Activated CD4-positive, alpha-beta T cell treated with anti-CD3 and anti-CD28 coated beads, Interleukin-2, Interleukin-6, amounts not matched to agents 100 ng/mL and 50 ng/mL, durations not matched to agents 16 hours and 8 hours (primary cell): ENCODE measurements around the gene ZMYND8.
"Not testable (repeated sequence)": the region's sequence is repeated elsewhere in the genome, so short reads cannot be mapped to it uniquely, and the experiment has no call there.

Experiments used
- DNase-seq: peaks from one replicate; pipeline ENCODE4 v3.0.0-alpha.2; 2020

ZMYND8 gene

GRCh38 chr20:47356526-47357295 is at the start of gene ZMYND8:
ZMYND8 (minus strand) TSS chr20:47356699; CDS start chr20:47356670, 29 bp downstream.
- peak; percentile 97 for DNase-seq

- no peak for DNase-seq
These were observed 49.4 kb upstream of the ZMYND8 start for GRCh38 chr20:47405775-47406325.

- DNase-seq, result no peak
These were observed 44.2 kb upstream of the ZMYND8 start for GRCh38 chr20:47400685-47401084.

DNA sequence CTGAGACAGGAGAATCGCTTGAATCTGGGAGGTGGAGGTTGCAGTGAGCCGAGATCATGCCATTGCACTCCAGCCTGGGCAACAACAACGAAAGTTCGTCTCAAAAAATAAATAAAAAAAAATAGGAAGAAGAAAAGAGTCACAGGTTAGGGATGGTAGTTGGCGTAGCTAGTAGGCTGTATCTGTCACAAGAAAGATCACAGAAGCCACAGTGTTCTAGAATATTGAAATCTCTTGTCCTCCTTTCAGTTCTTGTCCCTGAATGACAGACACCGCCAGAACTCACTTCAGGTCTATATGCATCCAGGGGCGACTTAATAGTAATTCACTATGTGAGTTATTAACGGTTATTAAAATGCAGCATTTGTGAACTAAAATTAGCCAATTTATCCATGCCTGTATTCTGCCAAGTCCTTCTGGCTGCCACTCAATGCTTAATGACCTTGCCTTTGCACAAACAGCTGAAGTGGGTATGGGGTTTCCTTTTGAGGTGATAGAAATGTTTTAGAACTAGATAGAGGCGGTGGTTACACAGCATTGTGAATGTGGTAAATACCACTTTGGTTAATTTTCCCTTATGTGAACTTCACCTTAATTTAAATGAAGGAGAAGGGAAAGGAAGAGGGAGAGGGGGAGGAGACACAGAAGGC is 41.3 kb upstream of the ZMYND8 start:
- no peak for DNase-seq

DNA sequence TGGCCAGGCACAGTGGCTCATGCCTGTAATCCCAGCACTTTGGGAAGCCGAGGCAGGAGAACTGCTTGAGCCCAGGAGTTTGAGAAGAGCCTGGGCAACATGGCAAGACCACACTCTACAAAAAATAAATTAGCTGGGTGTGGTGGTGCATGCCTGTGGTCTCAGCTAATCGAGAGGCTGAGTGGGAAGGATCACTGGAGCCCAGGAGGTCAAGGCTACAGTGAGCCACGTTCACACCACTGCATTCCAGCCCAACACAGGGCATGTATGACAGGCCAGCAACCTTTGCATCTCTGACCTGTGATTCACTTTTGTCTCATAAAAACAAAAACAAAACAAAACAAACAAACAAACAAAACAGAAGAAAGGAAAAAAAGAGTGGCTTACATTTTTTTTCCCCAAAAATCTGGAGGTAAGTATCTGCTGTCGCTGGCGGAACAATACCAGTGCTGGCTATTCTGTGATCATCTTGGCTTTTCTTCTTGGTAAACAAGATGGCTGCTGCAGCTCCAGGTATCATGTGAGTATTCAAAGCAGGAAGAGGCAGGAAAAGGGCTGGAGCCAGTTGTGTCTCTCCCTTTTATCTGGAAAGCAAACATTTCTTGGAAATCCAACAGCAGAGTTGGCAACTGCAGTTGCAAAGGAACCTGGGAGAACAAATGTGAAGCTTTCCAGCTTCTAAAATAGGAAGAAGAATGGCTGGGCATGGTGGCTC is 40.4 kb upstream of the ZMYND8 start:
- no peak for DNase-seq

DNA sequence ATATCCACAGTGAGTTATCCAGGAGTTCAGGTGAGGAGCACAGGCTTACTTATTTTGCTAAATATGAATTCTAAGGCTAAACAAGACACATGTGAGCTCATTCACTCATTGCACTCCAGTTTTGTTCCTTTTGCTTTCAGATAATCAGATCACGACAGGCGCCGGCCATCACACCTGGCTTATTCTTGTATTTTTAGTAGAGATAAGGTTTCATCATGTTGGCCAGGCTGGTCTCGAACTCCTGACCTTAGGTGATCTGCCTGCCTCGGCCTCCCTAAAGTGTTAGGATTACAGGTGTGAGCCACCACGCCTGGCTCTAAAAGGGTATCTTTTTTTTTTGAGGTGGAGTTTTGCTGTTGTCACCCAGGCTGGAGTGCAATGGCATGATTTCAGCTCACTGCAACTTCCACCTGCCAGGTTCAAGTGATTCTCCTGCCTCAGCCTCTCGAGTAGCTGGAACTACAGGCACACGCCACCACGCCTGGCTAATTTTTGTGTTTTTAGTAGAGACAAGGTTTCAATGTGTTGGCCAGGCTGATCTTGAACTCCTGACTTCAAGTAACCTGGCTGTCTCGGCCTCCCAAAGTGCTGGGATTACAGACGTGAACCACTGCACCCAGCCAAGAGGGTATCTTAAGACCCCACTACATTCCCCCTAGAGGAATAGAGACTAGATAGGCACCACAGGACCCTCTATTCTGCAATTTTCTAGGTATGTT is 37.5 kb upstream of the ZMYND8 start:
- not testable (repeated sequence) for DNase-seq

DNA sequence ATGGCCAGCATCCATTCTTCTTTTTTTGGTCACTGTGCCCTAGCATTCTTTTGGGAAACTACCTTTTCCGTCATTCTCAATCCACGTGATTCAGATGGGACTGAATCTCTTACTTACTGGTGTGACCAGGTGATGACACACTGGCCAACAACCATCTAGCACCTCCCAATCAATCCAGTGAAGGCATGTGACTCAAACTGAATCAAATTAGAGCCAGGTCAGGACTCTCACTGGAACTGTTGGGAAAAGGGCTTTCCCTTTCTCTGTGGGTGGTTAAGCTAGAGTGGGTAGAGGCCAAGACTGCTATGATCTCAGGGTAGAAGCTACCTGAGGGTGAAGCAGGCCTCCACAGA is 36.2 kb upstream of the ZMYND8 start:
- DNase-seq, result no peak

DNA sequence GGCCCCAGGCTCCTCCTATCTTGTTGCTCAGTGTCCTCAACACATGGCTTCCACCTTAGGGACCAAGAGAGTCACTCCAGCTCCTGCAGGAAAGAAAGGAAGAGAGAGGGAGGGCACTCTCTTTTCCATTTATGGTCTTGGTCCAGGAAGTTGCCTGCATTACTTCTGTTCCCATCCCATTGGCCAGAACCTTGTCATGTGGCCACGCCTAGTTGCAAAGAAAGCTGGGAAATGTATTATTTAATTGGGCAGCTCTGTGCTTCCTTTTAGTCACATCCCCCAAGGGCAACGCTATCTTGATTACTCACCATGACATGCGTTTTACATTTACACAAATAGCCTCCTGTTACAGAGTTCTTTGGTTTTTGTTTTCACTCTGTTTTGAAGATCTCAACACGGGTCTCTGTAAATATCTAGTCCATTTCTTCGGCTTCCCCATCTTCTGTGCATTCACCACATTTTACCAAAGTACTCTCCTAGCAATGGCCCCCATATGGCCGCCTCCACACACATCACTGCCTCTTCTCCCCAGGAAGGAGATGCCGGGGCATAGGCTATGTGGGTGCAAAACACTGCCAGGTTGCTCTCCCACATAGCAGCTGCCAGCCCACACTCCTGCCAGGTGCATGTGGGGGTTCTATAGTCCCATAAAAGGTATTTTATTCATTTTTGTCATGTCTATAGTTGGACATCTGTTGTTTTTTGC is 35.7 kb upstream of the ZMYND8 start:
- DNase-seq, result peak; percentile 46

DNA sequence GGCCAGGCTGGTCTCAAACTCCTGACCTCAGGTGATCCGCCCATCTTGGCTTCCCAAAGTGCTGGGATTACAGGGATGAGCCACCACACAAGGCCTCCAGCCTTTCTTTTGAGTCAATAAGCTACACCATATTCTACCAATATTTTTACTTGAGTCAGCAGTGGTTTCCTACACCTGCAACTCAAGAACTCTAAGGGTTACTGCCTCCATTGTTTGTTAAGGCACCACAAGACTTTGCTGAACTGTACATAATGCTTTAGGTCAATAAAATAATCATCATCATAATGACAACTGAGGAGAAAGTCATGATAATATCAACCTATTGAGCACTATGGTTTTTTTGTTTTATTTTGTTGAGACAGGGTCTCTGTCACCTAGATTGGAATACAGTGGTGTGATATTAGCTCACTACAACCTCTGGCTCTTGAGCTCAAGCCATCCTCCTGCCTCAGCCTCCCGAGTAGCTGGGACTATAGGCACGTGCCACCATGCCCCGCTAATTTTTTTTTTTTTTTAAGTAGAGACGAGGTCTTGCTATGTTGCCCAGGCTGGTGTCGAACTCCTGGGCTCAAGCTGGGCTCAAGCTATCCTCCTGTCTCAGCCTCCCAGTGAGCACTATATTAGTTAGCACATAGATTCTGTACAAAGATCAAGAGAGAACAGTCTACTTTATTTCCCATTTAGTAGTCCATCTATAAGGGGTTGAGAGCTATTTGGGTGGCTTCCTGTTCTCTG is 34.9 kb upstream of the ZMYND8 start:
- DNase-seq, result no peak

DNA sequence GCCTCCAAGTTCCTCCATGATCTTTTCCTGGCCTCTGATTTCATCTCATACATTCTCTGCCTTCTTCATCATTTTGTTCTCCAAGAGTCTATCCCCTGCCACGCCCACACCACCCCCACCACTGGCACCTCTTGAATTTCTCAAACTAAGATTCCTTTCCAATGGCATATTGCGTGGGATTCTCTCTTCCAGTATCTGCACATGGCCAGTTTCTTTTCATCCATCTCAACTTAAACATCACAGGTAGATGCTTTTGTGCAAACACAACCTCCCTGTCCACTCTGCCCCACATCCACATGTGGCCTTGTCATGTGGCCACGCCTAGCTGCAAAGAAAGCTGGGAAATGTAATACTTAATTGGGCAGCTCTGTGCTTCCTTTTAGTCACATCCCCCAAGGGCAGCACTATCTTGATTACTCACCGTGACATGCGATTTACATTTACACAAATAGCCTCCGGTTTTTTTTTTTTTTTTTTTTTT is 33.4 kb upstream of the ZMYND8 start:
- no peak for DNase-seq

- DNase-seq, result not testable (repeated sequence)
These were observed 29.5 kb upstream of the ZMYND8 start for GRCh38 chr20:47385968-47386367.

DNA sequence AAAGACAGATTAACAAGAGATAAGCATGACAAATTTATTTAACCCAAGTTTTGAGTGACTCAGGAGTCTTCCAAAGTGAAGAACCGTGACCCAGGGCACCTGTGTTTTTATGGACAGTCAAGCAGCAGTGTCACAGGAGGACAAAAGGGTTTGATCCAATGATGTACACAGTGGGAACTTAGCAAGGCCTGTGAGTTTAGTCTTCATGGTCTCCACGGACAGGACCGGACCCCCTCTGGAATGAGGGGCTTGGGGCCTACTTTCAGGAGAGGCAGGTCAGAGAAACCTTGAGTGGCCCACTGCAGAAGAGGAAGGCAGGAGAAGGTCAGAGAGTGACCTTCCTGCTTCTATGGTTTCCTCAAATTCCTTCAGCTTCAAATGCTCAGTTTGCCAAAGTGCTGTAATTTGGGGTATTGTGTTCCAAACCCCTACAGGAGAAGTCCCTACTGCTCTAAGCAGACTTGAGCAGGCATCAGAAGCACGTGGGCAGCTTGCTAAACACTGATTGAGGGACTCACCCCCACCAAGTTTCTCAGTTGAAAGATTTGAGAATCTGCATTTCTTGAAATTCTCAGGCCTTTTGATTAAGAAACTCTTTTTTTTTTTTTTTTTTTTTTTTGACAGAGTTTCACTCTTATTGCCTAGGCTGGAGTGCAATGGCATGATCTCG is 26.4 kb upstream of the ZMYND8 start:
- no peak for DNase-seq

DNA sequence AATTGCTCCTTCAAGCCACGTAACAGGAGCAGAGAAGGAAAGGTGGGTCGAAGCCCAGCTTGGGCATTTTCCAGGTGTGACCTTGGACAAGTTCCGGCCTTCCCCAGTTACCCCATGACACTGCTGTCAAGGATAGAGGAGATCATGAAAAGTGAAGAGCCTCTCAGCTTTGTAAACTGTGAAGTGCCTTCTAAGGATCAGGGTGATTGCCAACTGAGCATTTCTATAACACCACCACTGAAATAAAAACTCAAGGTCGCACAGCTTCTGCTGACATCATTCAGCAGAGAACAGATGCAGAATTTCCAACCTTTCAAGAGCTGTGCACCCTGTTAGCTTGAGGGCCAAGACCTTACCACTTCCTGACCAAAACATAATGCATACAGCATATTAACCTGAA is 24.0 kb upstream of the ZMYND8 start:
- peak; percentile 15 for DNase-seq

- no peak for DNase-seq
These were observed 23.1 kb upstream of the ZMYND8 start for GRCh38 chr20:47379433-47380150.

DNA sequence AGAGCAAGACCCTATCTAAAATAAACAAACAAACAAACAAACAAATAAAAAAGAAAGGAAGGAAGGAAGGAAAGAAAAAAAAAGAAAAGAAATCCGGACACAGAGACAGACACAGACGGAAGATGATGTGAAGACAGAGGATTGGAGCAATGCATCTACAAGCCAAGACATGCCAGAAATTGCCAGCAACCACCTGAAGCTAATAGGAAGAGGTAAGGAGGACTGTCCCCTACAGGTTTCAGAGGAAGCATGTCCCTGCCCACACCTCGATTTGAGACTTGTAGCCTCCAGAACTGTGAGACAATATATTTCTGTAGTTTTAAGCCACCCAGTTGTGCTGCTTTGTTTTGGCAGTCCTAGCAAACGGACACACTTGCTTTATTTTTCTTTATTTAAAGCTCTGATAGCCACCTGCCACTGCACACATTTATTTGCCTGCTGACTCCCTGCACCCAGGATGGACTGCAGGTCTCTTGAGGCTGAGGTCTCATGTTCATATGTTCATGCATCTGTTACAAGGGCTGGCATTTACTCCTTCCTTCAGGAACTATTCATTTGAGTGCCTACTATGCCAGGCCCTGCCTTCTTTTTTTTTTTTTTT is 20.7 kb upstream of the ZMYND8 start:
- no peak for DNase-seq

GRCh38 chr20:47376096-47376643 is 19.7 kb upstream of the ZMYND8 start:
- not testable (repeated sequence) for DNase-seq

- DNase-seq, result not testable (repeated sequence)
These were observed 17.6 kb upstream of the ZMYND8 start for GRCh38 chr20:47374121-47374520.

- DNase-seq, result no peak
These were observed 16.8 kb upstream of the ZMYND8 start for GRCh38 chr20:47373206-47373733.
